HG02763 (cell line): Measurements from ENCODE around the gene OLIG1.

Experiments
- ATAC-seq: cut with Tn5 transposase; IDR thresholded peaks from one replicate; pipeline ENCODE4 v1.9.1; 2021; ENCODE audit warnings: mild to moderate bottlenecking, moderate library complexity; ENCODE audit not compliant: unreplicated experiment

The OLIG1 gene

GRCh38 chr21:33030633-33031032, 39.3 kb upstream of the OLIG1 start:
- no peak for ATAC-seq

DNA sequence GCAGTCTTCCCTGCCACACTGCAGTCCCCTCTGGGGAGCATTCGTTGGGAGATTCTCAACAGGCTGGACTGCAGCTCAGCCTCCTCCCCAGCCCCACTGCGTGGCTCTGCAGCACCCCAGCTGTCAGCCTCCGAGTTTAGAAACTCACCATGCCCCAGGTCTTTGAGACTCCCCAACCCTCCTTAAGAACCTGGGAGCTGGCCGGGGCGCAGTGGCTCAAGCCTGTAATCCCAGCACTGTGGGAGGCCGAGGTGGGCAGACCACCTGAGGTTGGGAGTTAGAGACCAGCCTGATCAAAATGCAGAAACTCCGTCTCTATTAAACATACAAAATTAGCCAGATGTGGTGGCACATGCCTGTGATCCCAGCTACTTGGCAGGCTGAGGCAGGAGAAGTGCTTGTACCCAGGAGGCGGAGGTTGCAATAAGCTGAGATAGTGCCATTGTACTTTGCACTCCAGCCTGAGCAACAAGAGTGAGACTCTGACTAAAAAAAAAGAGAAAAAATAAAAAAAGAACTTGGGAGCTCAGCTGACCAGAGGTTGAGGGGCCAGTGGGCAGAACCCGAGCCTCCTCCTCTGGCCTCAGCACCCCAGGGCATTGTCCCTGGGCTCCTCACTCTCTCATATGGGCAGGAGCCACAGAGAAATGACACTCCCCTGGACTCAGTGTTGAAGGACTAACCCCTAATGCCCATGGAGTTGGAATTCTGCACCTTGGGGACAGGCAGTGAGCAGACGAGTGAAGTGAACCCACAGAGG, 38.6 kb upstream of the OLIG1 start:
- no peak for ATAC-seq

DNA sequence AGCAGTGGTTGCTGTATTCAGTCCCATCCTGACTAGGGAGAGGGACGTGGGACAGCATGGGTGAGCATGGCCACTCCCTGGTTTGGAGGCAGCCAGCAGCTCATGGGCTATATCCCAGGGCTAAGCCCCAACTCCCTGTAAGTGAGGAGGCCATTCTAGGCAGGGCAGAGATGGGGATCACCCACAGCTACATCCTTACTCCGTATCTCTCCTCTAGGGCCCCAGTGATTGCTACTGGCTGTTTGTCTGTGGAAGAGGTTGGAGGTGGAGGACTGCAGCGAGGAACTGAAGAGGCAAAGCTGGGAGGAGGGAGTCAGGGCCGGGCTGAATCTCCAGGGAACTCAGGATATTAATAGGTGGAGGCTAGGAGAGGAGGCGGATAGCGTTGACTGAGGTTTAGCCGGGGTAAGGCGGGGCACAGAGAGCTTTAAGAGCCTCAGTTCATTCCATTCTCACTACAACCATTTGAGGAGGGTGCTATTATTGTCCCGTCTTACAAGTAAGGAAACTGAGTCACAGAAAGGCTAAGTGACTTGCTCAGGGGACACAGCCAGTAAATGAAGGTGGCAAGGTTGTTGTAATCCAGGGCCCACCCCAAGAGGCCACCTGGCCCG, 37.4 kb upstream of the OLIG1 start:
- ATAC-seq: no peak

GRCh38 chr21:33033094-33033951, 36.6 kb upstream of the OLIG1 start:
- ATAC-seq: no peak

GRCh38 chr21:33033961-33034413, 36.0 kb upstream of the OLIG1 start:
- no peak for ATAC-seq

DNA sequence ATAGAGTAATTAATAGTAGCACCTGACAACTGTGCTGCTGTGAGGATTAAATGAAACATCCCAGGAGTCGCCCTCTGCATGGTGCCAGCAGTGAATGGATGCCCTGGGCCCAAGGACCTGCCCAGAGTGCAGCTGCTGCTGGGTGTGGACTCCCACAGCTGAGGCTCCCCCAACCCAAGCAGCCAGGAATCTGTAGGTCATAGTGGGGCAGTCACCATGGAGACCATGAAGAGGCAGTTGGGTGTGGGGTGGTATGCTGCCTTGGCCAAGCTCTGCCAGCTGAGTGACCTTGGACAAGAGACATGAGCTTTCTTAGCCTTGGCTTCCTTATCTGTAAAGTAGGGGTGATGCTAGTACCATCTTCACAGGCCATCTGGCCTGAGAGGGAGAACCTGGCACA, 34.8 kb upstream of the OLIG1 start:
- no peak for ATAC-seq

DNA sequence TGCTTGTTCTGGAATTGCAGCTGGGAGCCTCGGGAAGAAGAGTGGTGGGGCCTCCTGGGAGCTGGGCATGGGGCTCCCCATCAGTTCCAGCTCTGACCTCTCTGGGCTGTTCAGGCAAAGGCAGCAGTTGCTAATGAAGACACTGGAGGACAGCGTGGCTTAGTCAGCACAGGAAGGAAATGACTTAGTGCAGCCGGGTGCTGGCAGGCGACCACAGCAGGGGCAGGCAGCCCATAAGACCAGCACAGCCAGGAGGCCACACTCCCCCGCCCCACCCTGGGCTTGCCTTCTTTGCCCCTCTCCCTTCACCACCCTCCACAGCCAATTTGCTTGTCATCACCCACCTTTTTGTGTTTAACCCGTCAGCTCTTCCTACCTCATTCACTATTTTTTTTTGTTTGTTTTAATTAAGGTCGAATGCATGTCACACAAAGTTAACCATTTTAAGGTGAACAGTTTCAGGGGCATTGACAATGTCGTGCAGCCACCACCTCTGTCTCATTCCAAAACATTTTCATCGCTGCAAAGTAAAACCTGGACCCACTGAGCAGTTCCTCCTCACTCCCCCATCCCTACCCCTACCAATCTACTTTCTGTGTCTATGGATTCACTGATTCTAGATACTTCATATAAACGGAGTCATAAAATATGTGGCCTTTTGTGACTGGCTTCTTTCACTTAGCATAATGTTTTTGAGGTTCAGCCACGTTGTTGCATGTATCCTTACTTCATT, 33.3 kb upstream of the OLIG1 start:
- no peak for ATAC-seq

DNA sequence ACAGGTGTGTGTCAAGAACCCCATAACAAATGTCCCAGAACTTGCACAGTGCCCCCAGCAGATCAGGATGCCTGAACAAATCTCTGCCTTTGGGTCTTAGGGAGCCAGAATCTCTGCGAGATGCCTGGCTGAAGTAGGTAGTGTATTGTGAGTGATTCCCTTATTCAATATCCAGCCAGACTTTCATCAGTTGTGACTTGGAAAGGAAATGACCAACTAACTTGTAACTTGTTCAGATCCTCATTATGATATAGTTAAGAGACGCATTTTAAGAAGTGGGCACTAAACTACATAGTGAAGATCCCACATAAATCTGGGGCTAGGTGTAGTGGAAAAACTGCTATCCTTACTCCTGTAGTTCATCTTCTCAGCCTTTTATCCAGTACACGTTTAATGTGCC, 32.4 kb upstream of the OLIG1 start:
- ATAC-seq: no peak

DNA sequence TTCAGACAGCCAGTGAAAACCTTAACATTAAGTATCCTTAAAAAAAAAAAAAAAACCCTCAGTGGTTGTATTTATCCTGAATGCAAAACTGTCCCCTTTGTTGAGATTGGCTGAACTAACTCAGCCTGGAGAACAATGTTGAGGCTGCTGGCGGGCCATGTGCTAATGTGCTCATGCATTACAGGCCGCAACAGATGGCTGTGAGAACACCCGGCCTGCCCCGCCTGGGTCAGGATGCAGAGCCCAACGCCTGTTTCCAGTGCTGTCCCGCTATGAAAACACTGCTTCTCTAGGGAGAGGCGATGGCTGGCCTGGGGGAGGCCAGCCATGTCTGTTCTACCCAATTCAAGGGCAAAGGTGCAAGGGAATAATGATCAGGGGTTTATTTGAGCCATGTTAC, 30.4 kb upstream of the OLIG1 start:
- no peak for ATAC-seq

- ATAC-seq: no peak
Observed at GRCh38 chr21:33040215-33040614, 29.7 kb upstream of the OLIG1 start.

DNA sequence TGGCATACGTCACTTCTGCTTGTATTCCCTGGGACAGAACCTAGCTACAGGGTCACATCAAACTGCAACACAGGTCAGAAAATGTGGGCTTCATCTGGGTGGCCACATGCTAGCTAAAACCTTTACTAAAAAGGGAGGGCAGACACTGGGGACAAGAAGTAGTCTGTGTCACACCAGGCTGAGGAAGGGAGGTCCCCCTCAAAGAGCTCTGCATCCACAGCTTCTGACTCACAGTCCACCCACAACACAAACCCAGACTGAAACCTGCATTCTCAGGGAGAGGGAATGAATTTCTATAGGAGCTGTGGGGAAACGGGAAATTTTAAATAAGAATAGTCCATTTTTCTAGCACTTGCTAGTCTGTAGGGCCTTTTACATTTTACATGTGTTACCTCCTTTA, 28.0 kb upstream of the OLIG1 start:
- ATAC-seq: no peak

DNA sequence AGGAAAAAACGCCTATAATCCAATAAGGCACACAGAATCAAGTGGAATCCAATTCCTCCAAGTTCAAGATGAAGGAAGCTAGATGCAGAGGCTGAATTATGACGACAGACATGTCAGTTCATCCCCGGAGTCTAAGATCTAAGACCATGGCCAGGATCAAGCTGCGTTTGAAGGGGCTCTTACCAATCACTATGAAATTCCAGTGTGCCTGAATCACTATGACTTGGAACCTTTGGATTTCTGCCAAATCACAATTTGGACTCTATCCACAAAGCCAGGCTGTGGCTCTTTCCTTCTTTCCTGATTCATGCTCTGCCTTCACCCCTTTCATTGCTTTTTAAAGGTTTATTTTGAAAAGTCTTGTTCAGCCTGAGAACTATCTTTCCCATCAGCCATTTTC, 27.1 kb upstream of the OLIG1 start:
- no peak for ATAC-seq

GRCh38 chr21:33046455-33046854, 23.5 kb upstream of the OLIG1 start:
- no peak for ATAC-seq

DNA sequence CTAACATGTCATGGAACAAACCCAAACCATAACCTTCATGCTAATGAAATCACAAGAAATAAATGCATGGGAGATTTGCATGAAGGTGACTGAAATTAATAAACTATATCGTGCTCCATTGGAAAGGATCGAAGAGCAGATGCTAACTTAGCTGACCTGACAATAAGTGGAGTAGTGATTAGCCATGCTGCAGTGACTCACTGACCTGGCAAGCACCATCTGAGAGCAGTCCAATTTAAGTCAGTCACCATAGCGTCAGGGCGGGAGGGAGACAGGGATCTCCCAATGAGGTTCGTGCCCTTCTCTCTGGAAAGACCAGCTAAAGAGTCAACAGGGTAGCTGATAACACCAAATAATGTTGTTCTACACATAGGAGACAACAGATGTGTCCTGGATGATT, 22.7 kb upstream of the OLIG1 start:
- no peak for ATAC-seq

- ATAC-seq: no peak
Observed at GRCh38 chr21:33051925-33052324, 18.0 kb upstream of the OLIG1 start.

DNA sequence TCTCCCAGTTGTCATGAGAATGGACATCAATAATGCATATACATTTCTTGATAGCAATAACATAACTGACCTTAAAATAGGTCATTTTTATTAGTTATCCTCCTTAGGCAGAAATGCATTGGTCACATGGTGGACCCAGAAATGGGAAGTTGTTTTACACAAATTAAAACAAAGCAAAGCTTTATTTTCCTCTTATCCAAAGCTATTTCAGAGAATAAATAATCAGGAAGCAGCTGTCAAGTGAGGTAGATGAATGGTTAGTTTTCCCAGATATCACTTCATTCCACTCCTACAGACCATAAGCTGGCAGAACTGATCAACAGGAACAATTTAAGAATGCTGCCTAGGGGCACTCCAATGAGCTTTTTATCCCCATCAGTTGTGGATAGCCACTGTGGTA, 16.0 kb upstream of the OLIG1 start:
- no peak for ATAC-seq

DNA sequence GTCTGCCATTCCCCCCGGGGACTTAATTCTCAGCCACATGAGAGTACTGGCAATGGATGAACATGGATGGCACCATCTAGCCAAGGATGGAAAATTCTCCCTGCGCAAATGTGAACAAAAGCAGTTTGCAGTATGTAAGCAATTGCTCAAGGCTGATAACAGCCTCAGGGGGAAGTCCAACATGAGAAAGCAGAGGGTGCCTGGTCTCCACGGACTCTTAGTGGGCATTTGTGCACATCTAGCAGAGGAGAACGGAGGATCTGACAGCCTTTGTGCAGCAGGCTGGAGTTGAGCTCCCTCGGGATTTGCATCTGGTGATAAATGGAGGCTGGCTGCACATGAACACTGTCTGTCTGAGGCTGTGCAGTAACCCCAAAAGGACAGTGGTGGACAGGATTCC, 13.9 kb upstream of the OLIG1 start:
- ATAC-seq: no peak

DNA sequence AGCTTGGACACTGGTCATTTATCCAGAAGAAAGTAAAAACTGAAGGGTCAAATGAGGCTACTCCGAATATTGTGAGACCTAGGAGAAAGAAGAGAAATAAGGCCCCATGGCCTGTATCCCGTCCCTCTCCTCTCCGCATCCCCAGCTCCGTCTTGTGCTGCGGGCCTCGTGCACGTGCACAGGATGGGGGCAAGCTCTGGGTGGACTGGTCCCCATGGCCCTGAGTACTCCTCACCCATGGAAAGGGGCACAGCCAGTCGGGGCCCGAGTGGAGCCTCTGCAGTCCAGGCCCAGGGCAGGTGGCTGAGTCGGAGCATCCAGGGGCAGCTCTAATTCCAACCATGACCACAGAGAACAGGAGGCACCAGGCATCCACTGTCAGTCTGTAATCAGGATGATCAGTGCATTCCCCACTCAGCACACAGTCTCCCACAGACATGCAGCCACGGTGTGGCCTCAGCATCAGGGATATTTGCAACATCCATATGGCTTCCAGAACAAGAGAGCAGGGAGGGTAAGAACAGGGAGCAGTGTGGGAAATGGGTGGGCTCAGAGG, 12.5 kb upstream of the OLIG1 start:
- no peak for ATAC-seq

- no peak for ATAC-seq
Observed at GRCh38 chr21:33058527-33058926, 11.4 kb upstream of the OLIG1 start.

- no peak for ATAC-seq
Observed at GRCh38 chr21:33058957-33059356, 11.0 kb upstream of the OLIG1 start.

DNA sequence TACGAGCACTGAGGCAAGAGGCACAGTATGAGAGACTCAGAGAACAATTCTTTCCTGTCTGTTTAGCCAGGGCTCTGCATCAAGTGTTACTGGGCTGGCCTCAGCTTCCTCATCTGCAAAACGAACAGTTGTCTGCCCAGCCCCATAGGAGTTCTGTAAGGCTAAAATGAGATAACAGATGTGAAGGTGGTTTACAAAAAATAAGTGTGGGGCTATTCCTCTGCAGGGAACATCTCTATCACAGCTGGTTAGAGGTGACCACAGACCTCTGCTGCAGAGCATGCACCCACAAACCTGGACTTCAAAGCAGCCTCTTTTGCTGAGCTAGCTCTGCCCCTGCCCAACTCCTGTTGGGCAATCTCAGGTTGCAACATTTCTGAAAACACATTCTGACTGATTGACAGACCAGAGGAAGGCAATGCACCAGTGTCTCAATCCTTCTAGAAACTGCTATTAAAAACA, 10.5 kb upstream of the OLIG1 start:
- ATAC-seq: no peak
